GM18873 (cell line): Measurements from ENCODE around the gene DSN1.

Source experiments
- ATAC-seq: cut with Tn5 transposase; IDR thresholded peaks from one replicate; pipeline ENCODE4 v1.9.1; 2021; ENCODE audit warnings: mild to moderate bottlenecking, moderate library complexity, moderate number of reproducible peaks; ENCODE audit not compliant: unreplicated experiment, low FRiP score

DSN1 gene

GRCh38 chr20:36760647-36761046, 12.9 kb downstream of the DSN1 start:
- no peak for ATAC-seq

- ATAC-seq = no peak
These were observed 15.3 kb downstream of the DSN1 start for GRCh38 chr20:36758276-36758675.

- ATAC-seq = no peak
These were observed 17.1 kb downstream of the DSN1 start for GRCh38 chr20:36756496-36756895.

- no peak for ATAC-seq
These were observed 18.8 kb downstream of the DSN1 start for GRCh38 chr20:36754656-36755222.

- ATAC-seq = no peak
These were observed 21.0 kb downstream of the DSN1 start for GRCh38 chr20:36752582-36752981.

GRCh38 chr20:36745927-36746659, 27.5 kb downstream of the DSN1 start, which contains the start of gene NDRG3:
NDRG3 (minus strand) TSS chr20:36746090; CDS start chr20:36721735, 24,355 bp downstream.
- peak; percentile 82 for ATAC-seq

- peak; percentile 24 for ATAC-seq
These were observed 28.2 kb downstream of the DSN1 start for GRCh38 chr20:36745234-36745926.

- no peak for ATAC-seq
These were observed 28.8 kb downstream of the DSN1 start for GRCh38 chr20:36744764-36745191.

GRCh38 chr20:36744243-36744642, 29.3 kb downstream of the DSN1 start:
- ATAC-seq = no peak

- ATAC-seq = no peak
These were observed 31.0 kb downstream of the DSN1 start for GRCh38 chr20:36742558-36742957.

- no peak for ATAC-seq
These were observed 32.5 kb downstream of the DSN1 start for GRCh38 chr20:36741072-36741471.

GRCh38 chr20:36737183-36737499, 36.4 kb downstream of the DSN1 start:
- ATAC-seq = no peak

GRCh38 chr20:36736451-36737182, 36.9 kb downstream of the DSN1 start:
- no peak for ATAC-seq

- ATAC-seq = no peak
These were observed 41.1 kb downstream of the DSN1 start for GRCh38 chr20:36732456-36732855.

GRCh38 chr20:36728986-36729385, 44.6 kb downstream of the DSN1 start:
- ATAC-seq = no peak

GRCh38 chr20:36726168-36726567, 47.4 kb downstream of the DSN1 start:
- no peak for ATAC-seq

GRCh38 chr20:36720510-36720909, 53.1 kb downstream of the DSN1 start:
- no peak for ATAC-seq

GRCh38 chr20:36717657-36718056, 55.9 kb downstream of the DSN1 start:
- ATAC-seq = no peak

GRCh38 chr20:36717021-36717420, 56.5 kb downstream of the DSN1 start:
- no peak for ATAC-seq

- no peak for ATAC-seq
These were observed 60.8 kb downstream of the DSN1 start for GRCh38 chr20:36712775-36713174.

- no peak for ATAC-seq
These were observed 64.4 kb downstream of the DSN1 start for GRCh38 chr20:36709126-36709525.
